Ovary (tissue), 3 donors: Measurements from ENCODE around the gene XKR7.
"Not testable (repeated sequence)": the region's sequence is repeated elsewhere in the genome, so short reads cannot be mapped to it uniquely, and the experiment has no call there.

Experiments used
- POLR2A ChIP-seq: fragments of 450-650 bp; IDR thresholded peaks from one replicate; pipeline ENCODE4 v1.6.1; 2017; ENCODE audit warnings: antibody characterized with exemption, mild to moderate bottlenecking, moderate library complexity
- TF ChIP-seq, protein P1 (sequence below), 3 donors: fragments of 450-650 bp in 2 of 3; fragments of 200-600 bp in 1 of 3; IDR thresholded peaks; one replicate each; pipeline versions ENCODE4 v1.5.1 to v1.8.0; 2016 to 2022; ENCODE audit warnings: antibody characterized with exemption in 3 of 3, mild to moderate bottlenecking in 1 of 3
- donor health status: DM: no; HTN: no; CAD: no.

DNA sequence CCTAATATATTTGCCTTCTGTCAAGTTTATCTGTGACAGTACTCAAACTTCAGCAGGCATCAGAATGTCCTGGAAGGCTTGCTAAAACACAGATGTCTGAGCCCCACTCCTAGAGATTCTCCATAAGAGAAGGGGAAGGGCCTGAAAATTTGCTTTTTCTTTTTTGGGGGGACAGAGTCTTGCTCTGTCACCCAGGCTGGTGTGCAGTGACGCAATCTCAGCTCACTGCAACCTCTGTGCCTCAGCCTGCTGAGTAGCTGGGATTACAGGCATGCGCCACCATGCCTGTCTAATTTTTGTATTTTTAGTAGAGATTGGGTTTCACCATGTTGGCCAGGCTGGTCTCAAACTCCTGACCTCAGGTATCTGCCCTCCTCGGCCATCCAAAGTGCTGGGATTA is 65.8 kb downstream of the XKR7 start:
- TF ChIP-seq, protein P1, sequence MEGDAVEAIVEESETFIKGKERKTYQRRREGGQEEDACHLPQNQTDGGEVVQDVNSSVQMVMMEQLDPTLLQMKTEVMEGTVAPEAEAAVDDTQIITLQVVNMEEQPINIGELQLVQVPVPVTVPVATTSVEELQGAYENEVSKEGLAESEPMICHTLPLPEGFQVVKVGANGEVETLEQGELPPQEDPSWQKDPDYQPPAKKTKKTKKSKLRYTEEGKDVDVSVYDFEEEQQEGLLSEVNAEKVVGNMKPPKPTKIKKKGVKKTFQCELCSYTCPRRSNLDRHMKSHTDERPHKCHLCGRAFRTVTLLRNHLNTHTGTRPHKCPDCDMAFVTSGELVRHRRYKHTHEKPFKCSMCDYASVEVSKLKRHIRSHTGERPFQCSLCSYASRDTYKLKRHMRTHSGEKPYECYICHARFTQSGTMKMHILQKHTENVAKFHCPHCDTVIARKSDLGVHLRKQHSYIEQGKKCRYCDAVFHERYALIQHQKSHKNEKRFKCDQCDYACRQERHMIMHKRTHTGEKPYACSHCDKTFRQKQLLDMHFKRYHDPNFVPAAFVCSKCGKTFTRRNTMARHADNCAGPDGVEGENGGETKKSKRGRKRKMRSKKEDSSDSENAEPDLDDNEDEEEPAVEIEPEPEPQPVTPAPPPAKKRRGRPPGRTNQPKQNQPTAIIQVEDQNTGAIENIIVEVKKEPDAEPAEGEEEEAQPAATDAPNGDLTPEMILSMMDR (IDR thresholded peaks at IDR 0.05): not testable (repeated sequence)
- TF ChIP-seq POLR2A: not testable (repeated sequence)
